ENCODE results near the gene FANCL. TPM values are rescaled to one million over a fixed set of nuclear protein-coding genes. Genes with fewer than 3 reads are reported as not detected.
A peak's percentile ranks its signal among the peaks of the same experiment; 100 is the strongest.

FANCL gene
- total and polyA plus RNA-seq, 9 of the 15 experiments (the other 6 are each of a cell fraction or from before 2014, with no cell fraction given) = 36.7 to 120 (median 58.5) TPM

GRCh38 chr2:58122540-58122939, 118.6 kb downstream of the FANCL start:
- intact Hi-C loops (cut with micrococcal nuclease) = no loop called here
- FAIRE-seq (no peak), ATAC-seq (peak; percentile 81), DNase-seq (ENCODE audit: extremely low read depth in 1 of 4, low spot score in 3 of 4) (peak in 2 of 4 experiments; percentile 47 to 49)
- no peaks in the 10 kb centered on the region for H3K79me2 ChIP-seq (ENCODE audit: control insufficient read depth, insufficient read depth, low read length)
- ChIA-PET CTCF (ENCODE audit: low intra/inter-chr PET ratio) (no interaction called here), POLR2A (no interaction called here)
- in situ Hi-C loops (cut with MboI) = no loop called here
- H2AFZ ChIP-seq (ENCODE audit: low read depth, low read length) = no peak overlapping the region
- no peak overlapping the region for H3K27ac ChIP-seq (ENCODE audit: extremely low read depth, low read depth, low read length)
- H3K27me3 ChIP-seq (ENCODE audit: control insufficient read depth in 2 of 2, insufficient read depth in 2 of 2, low read length in 2 of 2) = no peaks in the 10 kb centered on the region
- no TSS peak for BruUV-seq (replicated peaks)
- peaks cover 2 to 16% of the 10 kb centered on the region in 2 experiments; a peak in 3 of 5 replicates for H3K4me1 ChIP-seq (replicated peaks in 1 of 2; ENCODE audit: control insufficient read depth in 2 of 2, insufficient read depth in 2 of 2, low read length in 2 of 2)
- H3K9me1 ChIP-seq (ENCODE audit: control insufficient read depth, insufficient read depth, low read length) = no peaks in the 10 kb centered on the region
- H3K36me3 ChIP-seq (ENCODE audit: control insufficient read depth, insufficient read depth, low read length) = peaks cover 14% of the 10 kb centered on the region; the same call in 2 of the 3 replicates
- H3K9ac ChIP-seq (ENCODE audit: insufficient read depth in 1 of 2, low read depth in 2 of 2, low read length in 2 of 2) = no peak overlapping the region
- 6% methylated on average over 3 of the region's 3 CpGs for WGBS (ENCODE audit: insufficient coverage, low coverage, missing lambda C conversion rate)
- no peaks in the 10 kb centered on the region for H3K9me3 ChIP-seq (replicated peaks; ENCODE audit: control insufficient read depth, insufficient read depth, low read depth, low read length)
- H4K20me1 ChIP-seq (replicated peaks; ENCODE audit: control insufficient read depth, insufficient read depth, low read length) = no peaks in the 10 kb centered on the region
- H3K4me3 ChIP-seq = no peak overlapping the region
- H3K4me2 ChIP-seq (ENCODE audit: insufficient read depth, low read length) = no peak overlapping the region
- TF ChIP-seq NFIX (CRISPR knock-in tag; IDR thresholded peaks at IDR 0.05; ENCODE audit: low read depth) (no peak), ETV5 (CRISPR knock-in tag; IDR thresholded peaks at IDR 0.05; ENCODE audit: low read depth) (no peak), CC2D1A (IDR thresholded peaks at IDR 0.05) (no peak; the same call in 1 of the 2 replicates), ZBED1 (IDR thresholded peaks at IDR 0.05) (no peak), ZNF140 (CRISPR knock-in tag; IDR thresholded peaks at IDR 0.05) (no peak), ZZZ3 (IDR thresholded peaks at IDR 0.05) (no peak), POLR2A (conservative IDR thresholded peaks at IDR 0.05) (no peak), ZNF197 (CRISPR knock-in tag; IDR thresholded peaks at IDR 0.05; ENCODE audit: low read depth) (no peak), YY1 (IDR thresholded peaks at IDR 0.05; ENCODE audit: borderline replicate concordance in 1 of 3, control insufficient read depth in 1 of 3, extremely low read depth in 1 of 3, insufficient read depth in 3 of 3, insufficient read length in 1 of 3, insufficient replicate concordance in 2 of 3, low read depth in 1 of 3, low read length in 2 of 3) (no peak), TARDBP (IDR thresholded peaks at IDR 0.05) (no peak), SRSF9 (IDR thresholded peaks at IDR 0.05; ENCODE audit: borderline replicate concordance, low read depth, low read length) (no peak), RBBP5 (IDR thresholded peaks at IDR 0.05; ENCODE audit: borderline replicate concordance, insufficient read depth, low read length, poor library complexity, severe bottlenecking) (no peak), SPI1 (IDR thresholded peaks at IDR 0.05; ENCODE audit: borderline replicate concordance, low read depth, low read length) (no peak), MITF (IDR thresholded peaks at IDR 0.05) (no peak), SP2 (IDR thresholded peaks at IDR 0.05; ENCODE audit: extremely low read depth, low read depth, low read length, poor library complexity, severe bottlenecking) (no peak), PML (IDR thresholded peaks at IDR 0.05; ENCODE audit: low read length) (peak; percentile 88), THAP12 (CRISPR knock-in tag; IDR thresholded peaks at IDR 0.05) (no peak), ZBTB34 (CRISPR knock-in tag; IDR thresholded peaks at IDR 0.05) (no peak)

All from K562 (cell line).